AG04450 (cell line): Measurements from ENCODE around the gene RAB10. TPM values are rescaled to one million over a fixed set of nuclear protein-coding genes. Genes with fewer than 3 reads are reported as not detected.

Experiments
- CTCF ChIA-PET: fragments of 300-600, 350-600 bp; formaldehyde crosslinking; extraction: SDS; loops from one replicate; lab custom pipeline; 2022; ENCODE audit warnings: antibody characterized with exemption, inconsistent platforms; lab: Charles Lee
- POLR2A ChIA-PET: fragments of 350-600 bp; formaldehyde crosslinking; extraction: SDS; loops from one replicate; lab custom pipeline; 2021; ENCODE audit warnings: antibody characterized with exemption, inconsistent platforms; lab: Yijun Ruan, JAX
- DNase-seq: peaks from one replicate; pipeline ENCODE4 v3.0.0-alpha.2; 2011; ENCODE audit warnings: low read depth, low spot score
- H3K27ac ChIP-seq: one replicate; pipeline ENCODE4 v1.5.1; 2012; ENCODE audit warnings: low read depth, low read length, control low read depth
- H3K27me3 ChIP-seq: one replicate; pipeline ENCODE4 v1.6.0; 2012; ENCODE audit warnings: low read length; ENCODE audit not compliant: control insufficient read depth, insufficient read depth
- H3K4me3 ChIP-seq: 2 replicates; pipeline ENCODE4 v1.5.1; 2011; ENCODE audit warnings: mild to moderate bottlenecking, low read depth, low read length, control low read depth
- H3K9me3 ChIP-seq: 2 replicates; pipeline ENCODE4 v1.5.1; 2012; ENCODE audit warnings: low read length; ENCODE audit not compliant: control insufficient read depth, insufficient read depth
- polyA plus RNA-seq: library from polyadenylated mRNA; depleted of rRNA; stranded (reverse); fragments of >200 nt; gene quantifications from 2 replicates; pipeline ENCODE4 v1.2.3, GENCODE V29; 2011
- TF ChIP-seq, protein P1 (sequence below): IDR thresholded peaks from 2 replicates; pipeline ENCODE4 v1.5.1; 2011; ENCODE audit warnings: low read depth, low read length, control low read depth, inconsistent platforms

Gene RAB10
- polyA plus RNA-seq, 1 experiment, result 178 TPM

DNA sequence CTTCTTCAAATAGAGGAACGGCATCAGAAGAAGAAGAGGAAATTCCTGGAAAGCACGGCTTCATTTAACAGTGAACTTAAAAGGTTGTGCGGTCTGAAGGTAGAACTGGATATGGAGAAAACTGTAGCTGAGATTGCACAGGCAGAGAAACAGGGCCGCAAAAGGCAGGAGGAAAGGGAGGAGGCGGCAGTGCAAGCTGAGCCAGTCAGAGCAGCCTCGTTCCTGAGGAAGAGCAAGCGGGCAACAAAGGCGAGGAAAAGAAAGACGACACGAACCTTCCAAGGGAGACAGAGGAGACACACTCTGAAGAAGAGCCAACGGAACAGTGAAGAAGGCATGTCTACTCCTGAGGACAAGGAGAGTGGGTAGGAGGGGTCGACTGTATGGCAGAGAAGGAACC, 116.4 kb downstream of the RAB10 start:
- no peak overlapping the region for H3K4me3 ChIP-seq
- DNase-seq, result no peak
- TF ChIP-seq, protein P1, sequence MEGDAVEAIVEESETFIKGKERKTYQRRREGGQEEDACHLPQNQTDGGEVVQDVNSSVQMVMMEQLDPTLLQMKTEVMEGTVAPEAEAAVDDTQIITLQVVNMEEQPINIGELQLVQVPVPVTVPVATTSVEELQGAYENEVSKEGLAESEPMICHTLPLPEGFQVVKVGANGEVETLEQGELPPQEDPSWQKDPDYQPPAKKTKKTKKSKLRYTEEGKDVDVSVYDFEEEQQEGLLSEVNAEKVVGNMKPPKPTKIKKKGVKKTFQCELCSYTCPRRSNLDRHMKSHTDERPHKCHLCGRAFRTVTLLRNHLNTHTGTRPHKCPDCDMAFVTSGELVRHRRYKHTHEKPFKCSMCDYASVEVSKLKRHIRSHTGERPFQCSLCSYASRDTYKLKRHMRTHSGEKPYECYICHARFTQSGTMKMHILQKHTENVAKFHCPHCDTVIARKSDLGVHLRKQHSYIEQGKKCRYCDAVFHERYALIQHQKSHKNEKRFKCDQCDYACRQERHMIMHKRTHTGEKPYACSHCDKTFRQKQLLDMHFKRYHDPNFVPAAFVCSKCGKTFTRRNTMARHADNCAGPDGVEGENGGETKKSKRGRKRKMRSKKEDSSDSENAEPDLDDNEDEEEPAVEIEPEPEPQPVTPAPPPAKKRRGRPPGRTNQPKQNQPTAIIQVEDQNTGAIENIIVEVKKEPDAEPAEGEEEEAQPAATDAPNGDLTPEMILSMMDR, result no peak
- ChIA-PET POLR2A (interaction anchor here (0.7 kb wide), 1 partner anchor 85 kb away, joined by 3 read pairs; no protein-coding TSS in a partner anchor), CTCF (interaction anchor here (1.1 to 6.2 kb wide), 2 partner anchors 199 kb away, joined by 10 to 109 read pairs; no protein-coding TSS in a partner anchor)
- no peak overlapping the region for H3K27ac ChIP-seq
- no peaks in the 10 kb centered on the region for H3K9me3 ChIP-seq
- H3K27me3 ChIP-seq, result no peaks in the 10 kb centered on the region

DNA sequence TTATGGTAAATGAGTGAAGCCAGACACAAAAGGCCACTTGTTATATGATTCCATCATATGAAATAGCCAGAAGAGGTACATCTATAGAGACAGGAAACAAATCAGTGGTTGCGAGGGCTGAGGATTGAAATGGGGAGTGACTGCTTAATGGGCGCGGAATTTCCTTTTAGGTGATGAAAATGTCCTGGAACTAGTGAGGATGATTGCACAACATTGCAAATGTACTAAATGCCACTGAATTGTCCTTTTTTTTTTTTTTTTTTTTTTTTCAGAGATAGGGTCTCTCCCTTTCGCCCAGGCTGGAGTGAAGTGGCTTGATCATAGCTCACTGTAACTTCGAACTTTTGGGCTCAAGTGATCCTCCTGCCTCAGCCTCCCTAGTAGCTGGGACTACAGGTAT, 123.7 kb downstream of the RAB10 start:
- POLR2A ChIA-PET, result interaction anchor here (0.6 kb wide), 1 partner anchor 360 kb away, joined by 3 read pairs; no protein-coding TSS in a partner anchor
- no peak overlapping the region for H3K4me3 ChIP-seq

DNA sequence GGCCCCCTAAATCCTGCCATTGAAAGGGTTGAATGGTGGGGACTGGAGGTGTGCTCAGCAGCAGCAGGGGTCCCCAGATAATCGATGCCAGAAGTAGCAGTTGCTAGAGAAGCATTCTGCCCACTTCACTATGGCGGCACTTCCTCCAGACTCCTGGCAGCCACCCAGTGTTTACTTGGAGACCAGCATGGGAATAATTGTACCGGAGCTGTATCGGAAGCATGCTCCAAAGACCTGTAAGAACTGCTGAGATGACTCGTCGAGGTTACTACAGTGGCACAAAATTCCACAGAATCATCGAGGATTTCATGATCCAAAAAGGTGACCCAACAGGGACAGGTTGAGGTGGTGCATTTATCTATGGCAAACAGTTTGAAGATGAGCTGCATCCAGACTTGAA, 128.0 kb downstream of the RAB10 start:
- Histone ChIP-seq H3K9me3 (no peaks in the 10 kb centered on the region), H3K27me3 (peaks cover 6% of the 10 kb centered on the region), H3K4me3 (no peak overlapping the region), H3K27ac (no peak overlapping the region)
- CTCF ChIA-PET, result interaction anchor here (0.8 kb wide), 1 partner anchor 23 kb away, joined by 3 read pairs; no protein-coding TSS in a partner anchor
- DNase-seq, result no peak
- TF ChIP-seq, protein P1, result no peak
- POLR2A ChIA-PET, result no interaction called here

More for the DNA sequence above, 123.7 kb downstream of the RAB10 start:
- CTCF ChIA-PET, result no interaction called here
- H3K27ac ChIP-seq, result no peak overlapping the region
- no peaks in the 10 kb centered on the region for H3K9me3 ChIP-seq
- DNase-seq, result no peak
- TF ChIP-seq, protein P1, result no peak
- no peaks in the 10 kb centered on the region for H3K27me3 ChIP-seq

DNA sequence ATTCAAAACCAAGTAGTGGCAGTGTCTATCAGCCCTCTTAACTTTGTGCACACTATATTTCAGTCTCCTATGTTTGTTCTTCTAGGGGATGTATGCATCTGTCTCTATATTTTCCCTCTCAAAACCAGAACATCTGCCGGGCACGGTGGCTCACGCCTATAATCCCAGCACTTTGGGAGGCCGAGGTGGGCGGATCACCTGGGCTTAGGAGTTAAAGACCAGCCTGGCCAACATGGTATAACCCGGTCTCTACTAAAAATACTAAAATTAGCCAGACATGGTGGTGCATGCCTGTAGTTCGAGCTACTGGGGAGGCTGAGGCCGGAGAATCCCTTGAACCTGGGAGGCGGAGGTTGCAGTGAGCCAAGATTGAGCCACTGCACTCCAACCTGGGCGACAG, 129.1 kb downstream of the RAB10 start:
- no peaks in the 10 kb centered on the region for H3K9me3 ChIP-seq
- ChIA-PET POLR2A (no interaction called here), CTCF (no interaction called here)
- no peak for DNase-seq
- H3K27ac ChIP-seq, result no peak overlapping the region
- TF ChIP-seq, protein P1, result no peak
- no peak overlapping the region for H3K4me3 ChIP-seq
- peaks cover 6% of the 10 kb centered on the region for H3K27me3 ChIP-seq

DNA sequence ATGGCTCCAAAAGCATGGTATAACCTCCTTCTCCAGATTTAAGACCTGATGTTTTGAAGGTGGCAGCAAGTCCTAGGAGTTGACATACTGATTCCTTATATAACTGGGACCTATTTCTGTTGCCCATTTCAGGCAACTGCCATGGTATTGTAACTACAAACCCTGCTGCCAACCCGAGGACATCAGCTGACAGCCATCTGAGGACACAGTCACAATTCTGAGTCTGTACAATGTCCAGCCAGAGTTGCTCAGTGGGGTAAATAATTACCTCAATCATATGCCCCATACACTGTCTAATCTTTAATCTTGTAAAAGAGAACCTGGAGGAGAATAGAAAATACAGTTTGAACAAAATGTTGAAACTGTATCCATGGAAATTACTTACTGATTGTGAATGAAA, 130.3 kb downstream of the RAB10 start:
- ChIA-PET CTCF (interaction anchor here (0.6 kb wide), 1 partner anchor 214 kb away, joined by 4 read pairs; no protein-coding TSS in a partner anchor), POLR2A (no interaction called here)
- Histone ChIP-seq H3K27me3 (peaks cover 6% of the 10 kb centered on the region), H3K4me3 (no peak overlapping the region), H3K9me3 (no peaks in the 10 kb centered on the region), H3K27ac (no peak overlapping the region)
- TF ChIP-seq, protein P1, result no peak
- DNase-seq, result no peak
